HuH-7 (cell line): ENCODE results near the gene MMP11.
"Not testable (repeated sequence)": the region's sequence is repeated elsewhere in the genome, so short reads cannot be mapped to it uniquely, and the experiment has no call there.

ENCODE experiments used
- DNase-seq: peaks from one replicate; pipeline ENCODE4 v3.0.0; 2011; ENCODE audit warnings: low spot score

The MMP11 gene

GRCh38 chr22:23772649-23773473, at the start of gene MMP11:
Gene MMP11 (plus strand): TSS chr22:23772849. CDS start chr22:23772871, 22 bp downstream.
- peak; percentile 88 for DNase-seq

- not testable (repeated sequence) for DNase-seq
Observed at GRCh38 chr22:23728108-23728507, 44.5 kb upstream of the MMP11 start.

GRCh38 chr22:23737696-23738095, 35.0 kb upstream of the MMP11 start:
- DNase-seq: no peak

DNA sequence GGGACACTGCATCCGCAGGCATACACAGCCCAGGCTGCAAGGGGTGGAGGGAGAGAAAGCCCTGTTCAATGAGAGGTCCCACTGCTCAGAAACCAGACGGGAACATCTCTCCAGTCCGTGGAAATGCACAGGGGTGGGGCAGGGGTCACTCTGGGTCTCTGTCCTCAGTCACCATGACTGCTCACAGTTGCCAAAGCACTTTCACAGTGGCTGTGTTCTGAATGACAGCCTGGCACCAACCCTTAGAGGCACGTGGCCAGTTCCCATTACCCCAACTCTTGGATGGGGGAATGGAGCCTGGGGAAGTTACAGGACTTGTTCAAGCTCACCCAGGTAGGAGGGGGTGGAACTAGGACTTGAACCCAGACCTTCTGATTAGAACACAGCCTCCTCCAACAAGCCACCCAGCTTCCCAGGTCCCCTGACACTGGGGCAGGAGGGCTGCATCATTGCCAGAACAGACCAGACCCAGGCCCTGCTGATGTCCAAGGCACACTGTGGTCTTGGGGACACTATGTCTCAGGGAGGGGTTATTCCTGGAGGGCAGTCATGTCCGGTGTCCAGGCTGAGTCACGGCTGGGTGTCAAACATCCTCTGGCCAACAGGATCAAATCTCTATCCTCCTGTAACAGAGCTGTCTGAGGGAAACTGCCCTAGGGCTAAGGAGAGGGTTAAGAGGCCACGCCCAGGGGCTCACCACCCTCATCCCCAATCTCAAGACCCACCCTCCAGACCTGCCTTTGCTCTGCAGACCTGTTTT, 30.0 kb upstream of the MMP11 start:
- DNase-seq: no peak

DNA sequence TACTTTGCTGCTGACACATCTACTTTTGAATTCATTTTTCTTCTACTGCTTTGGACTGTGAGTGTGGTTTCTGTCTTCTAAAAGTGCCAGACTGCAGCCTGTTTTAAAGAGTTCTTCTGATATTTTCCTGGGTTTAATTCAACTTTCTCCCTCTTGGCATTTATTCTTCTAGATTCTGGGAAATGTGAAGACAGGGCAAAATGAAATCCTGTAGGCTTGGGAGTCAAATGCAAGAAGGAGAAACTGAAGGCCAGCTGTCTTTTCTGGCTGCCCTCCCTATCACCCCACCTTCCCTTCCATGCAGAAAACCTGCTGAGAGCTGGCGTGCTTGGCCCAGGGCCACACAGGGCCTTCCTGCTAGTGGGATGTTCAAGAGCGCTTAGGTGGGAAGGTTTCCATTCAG, 29.3 kb upstream of the MMP11 start:
- DNase-seq: no peak

DNA sequence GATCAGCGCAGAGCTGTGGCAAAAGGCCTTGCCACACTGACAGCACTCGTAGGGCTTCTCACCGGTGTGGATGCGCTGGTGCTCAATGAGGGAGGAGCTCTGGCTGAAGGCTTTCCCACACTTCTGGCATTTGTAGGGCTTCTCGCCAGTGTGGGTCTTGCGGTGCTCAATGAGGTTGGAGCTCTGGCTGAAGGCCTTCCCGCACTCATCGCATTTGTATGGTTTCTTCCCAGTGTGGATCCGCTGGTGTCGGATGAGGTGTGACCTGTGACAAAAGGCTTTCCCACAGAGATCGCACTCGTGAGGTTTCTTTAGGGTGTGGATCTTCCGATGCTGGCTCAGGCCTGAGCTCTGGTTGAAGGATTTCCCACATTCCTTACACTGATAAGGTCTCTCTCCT, 28.6 kb upstream of the MMP11 start:
- no peak for DNase-seq

- no peak for DNase-seq
Observed at GRCh38 chr22:23744485-23744884, 28.2 kb upstream of the MMP11 start.

DNA sequence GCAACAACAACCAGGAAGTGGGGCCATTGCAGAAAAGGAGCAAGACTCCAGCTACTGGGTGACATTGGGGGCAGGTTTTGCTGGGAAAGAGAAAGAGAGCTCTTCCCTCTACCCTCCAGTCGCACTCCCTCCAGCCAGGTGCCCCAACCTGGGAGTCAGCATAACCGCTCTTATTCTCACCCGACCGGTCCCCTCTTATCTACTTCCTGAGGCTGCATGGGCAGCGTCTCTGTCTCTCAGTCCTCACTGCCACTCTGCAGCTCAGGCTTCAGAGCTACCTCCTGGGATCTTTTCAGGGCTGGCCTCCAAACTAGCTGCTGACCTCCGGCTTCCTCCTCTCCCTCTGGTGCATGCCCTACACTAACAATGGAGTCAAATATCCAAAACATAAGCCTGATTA, 26.9 kb upstream of the MMP11 start:
- DNase-seq: no peak

DNA sequence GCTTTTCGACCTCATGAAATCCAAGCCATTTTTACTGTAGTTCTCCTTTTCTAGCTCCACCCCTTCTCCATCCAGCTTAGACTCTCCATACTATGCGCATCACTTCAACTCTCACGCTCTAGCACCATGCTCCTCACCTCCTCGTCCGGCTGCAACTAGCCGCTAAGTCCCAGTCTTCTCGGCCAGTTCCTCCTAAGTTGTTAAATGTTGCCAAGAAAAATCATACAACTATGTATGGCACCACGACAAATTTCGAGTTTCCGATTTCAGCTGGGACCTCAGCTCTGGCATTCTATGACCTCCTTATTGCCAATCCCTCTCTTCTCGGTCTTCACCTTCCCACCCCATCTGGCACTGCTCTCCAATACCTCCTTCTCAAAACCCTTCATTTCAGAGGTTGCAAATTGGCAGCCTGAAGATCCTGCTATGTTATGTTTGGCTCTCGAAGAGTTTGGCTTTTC, 22.8 kb upstream of the MMP11 start:
- DNase-seq: no peak

GRCh38 chr22:23750367-23750713, 22.3 kb upstream of the MMP11 start:
- no peak for DNase-seq

DNA sequence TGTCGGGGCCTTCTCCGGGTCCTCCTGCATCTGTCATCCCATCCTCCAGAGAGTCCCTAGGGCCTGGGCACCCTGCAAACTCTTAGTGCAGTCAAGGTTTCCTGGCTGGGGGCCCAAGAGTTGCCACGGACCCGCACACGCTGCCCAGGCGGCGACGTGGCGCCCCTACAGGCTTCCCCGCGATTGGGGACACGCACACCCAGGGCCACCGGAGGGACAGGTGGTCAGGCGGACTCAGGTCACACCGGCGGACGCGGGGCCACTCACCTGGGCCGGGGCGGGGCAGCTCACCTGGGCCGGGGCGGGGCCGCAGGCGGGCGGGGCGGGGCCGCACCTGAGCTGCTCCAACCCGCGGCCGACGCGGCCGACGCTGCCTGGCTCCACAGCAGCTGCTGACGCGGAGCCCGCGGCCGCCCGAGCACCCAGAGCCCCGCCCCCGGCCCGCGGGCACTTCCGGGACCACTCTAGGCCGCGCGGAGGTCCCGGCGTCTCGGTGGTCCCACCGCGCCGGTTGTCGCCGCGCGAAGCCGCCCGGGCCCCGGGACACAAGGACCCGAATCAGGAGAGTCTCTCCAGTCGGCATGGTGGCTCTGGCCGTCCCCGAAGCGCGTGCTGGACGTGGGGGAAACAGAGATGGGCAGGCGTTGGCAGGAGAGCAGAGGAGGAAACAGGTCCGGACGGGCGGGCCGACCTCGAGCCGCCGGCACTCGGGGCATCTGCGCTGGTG, 21.8 kb upstream of the MMP11 start, which contains the start of gene ZNF70:
Gene ZNF70 (minus strand): TSS at position 399 of the 727 bp plus-strand sequence. CDS start 5,972 bp downstream, outside the sequence.
- peak; percentile 88 for DNase-seq

DNA sequence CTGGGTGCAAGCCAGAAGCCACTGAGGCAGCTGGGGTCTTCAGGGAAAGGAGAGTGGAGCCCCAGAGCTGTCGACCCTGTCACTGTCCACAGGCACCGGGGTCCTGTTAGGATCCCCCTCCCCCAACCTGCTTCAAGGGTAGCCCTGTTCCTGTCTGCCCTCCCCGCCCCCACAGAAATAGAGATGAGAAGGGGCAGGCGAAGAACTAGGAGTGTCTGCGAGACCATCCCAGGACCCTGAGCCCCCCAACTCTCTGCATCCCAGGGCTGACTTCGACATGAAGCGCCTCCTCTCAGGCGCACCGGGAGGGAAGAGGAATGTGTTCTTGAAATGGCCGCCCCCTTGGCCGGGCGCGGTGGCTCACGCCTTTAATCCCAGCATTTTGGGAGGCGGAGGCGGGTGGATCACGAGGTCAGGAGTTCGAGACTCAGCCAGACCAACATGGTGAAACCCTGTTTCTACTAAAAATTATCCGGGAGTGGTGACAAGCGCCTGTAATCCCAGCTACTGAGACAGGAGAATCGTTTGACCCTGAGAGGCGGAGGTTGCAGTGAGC, 21.1 kb upstream of the MMP11 start:
- peak; percentile 52 for DNase-seq

GRCh38 chr22:23752090-23752691, 20.5 kb upstream of the MMP11 start:
- DNase-seq: no peak

DNA sequence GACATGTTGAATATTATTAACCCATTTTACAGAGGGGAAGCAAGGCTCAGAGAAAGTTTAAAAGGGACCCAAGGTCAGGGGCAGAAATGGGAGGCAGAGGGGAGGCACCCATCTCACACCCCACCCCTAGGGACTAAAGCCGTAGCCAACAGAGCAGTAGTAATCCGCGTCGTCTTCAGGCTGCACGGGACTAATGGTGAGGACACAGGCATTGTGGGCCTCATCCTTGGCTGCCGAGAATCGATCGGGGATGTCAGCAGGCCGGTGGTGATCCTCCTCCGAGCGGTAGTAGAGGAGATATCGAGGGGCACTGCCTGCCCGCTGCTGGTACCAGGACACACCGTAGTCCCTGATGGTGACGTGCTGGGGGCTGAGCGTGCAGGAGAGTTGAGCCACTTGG, 19.9 kb upstream of the MMP11 start:
- DNase-seq: no peak

DNA sequence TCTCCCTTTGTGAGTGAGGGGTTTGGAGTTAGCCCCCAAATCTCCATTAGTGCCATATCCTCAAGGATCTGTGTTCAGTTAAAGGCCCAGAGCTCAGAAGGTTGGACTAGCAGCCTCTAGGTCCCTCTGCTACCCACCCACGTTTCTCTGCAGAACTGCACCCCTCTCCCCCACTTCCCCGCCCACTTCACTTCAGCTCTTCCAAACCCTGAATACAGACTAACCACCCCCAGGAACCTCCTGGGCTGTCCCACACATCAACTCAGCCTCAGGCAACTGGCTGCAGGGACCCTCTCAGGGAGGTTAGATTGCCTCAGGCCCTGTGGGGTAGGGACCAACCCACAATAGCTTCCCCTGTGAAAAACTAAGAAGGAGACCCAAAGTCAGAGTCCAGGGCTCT, 19.3 kb upstream of the MMP11 start:
- no peak for DNase-seq

DNA sequence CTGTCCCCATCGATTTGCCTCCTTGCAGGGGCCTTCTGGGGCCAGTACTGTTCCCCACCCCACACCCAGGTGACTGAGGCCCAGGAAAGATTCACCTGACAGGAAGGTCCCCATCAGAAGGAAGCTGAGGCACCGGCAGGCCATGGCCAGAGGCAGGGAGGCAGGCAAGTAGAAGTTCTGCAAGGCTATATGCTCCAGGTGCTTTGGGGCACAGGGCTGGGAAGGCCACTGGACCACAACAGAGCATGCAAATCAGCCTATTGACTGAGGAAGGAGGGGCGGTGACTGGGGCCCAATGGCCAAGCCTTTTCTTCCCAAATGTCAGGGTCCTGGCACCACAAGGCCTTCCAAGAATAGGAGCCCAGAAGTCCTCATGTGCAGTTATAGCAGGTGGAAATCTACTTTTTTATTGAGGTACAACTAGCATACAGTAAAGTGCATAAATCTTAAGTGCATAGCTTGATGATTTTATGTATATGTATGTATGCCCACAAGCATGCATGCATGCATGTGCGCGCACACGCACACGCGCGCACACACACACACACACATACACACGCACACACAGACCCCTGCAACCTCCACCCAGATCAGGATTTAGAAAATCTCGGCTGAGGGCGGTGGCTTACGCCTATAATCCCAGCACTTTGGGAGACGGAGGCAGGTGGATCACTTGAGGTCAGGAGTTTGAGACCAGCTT, 18.3 kb upstream of the MMP11 start, which contains the start of gene VPREB3:
Gene VPREB3 (minus strand): TSS at position 206 of the 700 bp plus-strand sequence. CDS start 62 bp downstream, at position 144.
- no peak for DNase-seq

- no peak for DNase-seq
Observed at GRCh38 chr22:23754980-23755636, 17.5 kb upstream of the MMP11 start.

- no peak for DNase-seq
Observed at GRCh38 chr22:23755711-23756110, 16.9 kb upstream of the MMP11 start.

- no peak for DNase-seq
Observed at GRCh38 chr22:23756891-23757290, 15.8 kb upstream of the MMP11 start.

DNA sequence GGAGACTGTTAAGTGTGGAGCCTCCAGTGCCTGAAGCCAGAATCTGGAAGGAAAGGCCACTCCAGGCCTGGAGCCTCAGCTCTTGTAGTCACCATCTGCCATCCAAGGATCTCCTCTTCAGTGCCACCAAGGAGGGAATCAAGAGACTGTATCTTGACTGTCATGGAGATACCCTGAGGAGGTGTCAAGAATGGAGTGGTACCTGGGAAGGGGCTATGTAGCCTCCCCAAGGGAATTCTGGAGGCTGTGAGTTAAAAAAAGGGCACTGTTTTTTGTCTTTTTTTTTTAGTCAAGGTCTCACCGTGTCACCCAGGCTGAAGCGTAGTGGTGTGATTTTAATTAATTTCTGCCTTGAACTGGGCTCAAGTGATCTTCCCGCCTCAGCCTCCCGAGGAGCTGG, 13.1 kb upstream of the MMP11 start:
- DNase-seq: no peak
